ENCODE results near the gene FNBP1L.
"Not testable (repeated sequence)": the region's sequence is repeated elsewhere in the genome, so short reads cannot be mapped to it uniquely, and the experiment has no call there.

Gene FNBP1L

DNA sequence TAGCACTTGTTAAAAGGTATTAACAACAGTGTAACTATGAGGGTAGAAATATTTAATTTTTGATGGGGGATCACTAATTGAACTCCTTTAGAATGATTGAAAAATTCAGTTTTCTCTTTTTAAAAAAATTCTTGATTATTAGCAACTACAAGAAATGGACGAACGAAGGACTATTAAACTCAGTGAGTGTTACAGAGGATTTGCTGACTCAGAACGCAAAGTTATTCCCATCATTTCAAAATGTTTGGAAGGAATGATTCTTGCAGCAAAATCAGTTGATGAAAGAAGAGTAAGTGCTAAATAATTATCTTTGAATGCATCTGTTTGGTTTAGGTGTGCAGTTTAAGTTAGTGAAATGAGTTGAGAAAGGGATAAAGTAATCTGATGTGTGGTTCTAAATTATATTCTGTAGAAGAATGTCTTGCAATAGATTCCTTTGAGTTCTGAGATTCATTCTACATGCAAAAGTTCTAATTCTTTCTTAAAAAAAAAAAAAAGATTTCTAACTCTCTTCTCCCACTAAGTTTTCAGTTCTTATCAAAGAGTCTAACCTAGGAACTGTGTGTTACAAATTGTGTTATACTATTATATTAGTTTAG, 85.0 kb downstream of the FNBP1L start:
- no peak for DNase-seq (ENCODE audit: low spot score)

- no peak for DNase-seq (ENCODE audit: low spot score)
Observed at GRCh38 chr1:93533677-93534076, 85.8 kb downstream of the FNBP1L start.

- DNase-seq (ENCODE audit: low spot score), result no peak
Observed at GRCh38 chr1:93537396-93537795, 89.5 kb downstream of the FNBP1L start.

GRCh38 chr1:93537924-93538323, 90.0 kb downstream of the FNBP1L start:
- DNase-seq (ENCODE audit: low spot score), result no peak

DNA sequence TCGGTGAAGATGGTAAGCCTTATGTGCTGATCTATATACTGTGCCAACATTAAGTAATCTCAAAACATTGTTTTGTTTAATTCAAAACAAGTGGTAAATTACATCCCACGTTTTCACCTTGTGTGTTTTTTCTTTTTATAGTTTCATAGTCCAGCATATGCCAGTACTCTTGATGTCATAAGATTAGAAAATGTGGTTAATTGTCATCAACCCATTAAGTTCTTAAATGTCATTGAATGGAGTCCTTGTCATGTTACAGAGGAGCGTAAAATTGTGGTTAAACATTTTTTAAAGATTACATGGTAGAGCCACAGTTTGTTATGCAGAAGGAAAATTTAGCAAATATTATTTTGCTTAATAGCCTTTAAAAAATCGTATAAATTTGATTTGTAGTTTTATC, 93.1 kb downstream of the FNBP1L start:
- no peak for DNase-seq (ENCODE audit: low spot score)

DNA sequence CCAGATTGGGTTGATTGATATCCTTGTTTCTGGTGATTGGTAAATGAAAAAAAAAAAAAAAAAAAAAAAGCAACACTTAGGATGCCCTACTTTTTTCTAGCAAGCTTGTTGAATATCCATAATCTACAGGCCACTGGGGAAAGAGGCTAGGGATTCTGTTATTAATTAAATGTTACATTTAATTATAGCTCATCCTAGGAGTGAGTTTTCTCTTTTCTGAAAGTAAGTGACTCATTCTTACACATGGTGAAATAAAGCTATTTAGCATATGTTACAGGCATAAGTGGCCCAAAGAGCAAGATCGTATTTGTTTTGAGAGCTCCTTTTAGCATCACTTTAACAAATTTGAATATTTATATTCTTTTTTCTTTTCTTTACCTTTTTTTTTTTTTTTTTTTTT, 94.5 kb downstream of the FNBP1L start:
- no peak for DNase-seq (ENCODE audit: low spot score)

GRCh38 chr1:93546162-93546863, 98.4 kb downstream of the FNBP1L start:
- DNase-seq (ENCODE audit: low spot score), result no peak

DNA sequence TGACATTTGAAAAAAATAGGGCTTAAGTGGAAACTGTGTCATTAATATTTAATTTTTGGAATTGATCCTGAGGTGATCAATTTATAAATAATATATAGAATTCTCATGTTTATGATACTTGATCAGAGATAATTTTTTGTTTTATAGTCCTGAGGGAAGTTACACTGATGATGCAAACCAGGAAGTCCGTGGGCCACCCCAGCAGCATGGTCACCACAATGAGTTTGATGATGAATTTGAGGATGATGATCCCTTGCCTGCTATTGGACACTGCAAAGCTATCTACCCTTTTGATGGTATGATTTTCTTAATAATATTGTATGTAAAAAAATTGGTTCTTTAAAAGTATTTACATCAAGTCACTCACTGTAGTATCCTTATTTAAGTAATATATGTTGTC, 101.2 kb downstream of the FNBP1L start:
- no peak for DNase-seq (ENCODE audit: low spot score)

DNA sequence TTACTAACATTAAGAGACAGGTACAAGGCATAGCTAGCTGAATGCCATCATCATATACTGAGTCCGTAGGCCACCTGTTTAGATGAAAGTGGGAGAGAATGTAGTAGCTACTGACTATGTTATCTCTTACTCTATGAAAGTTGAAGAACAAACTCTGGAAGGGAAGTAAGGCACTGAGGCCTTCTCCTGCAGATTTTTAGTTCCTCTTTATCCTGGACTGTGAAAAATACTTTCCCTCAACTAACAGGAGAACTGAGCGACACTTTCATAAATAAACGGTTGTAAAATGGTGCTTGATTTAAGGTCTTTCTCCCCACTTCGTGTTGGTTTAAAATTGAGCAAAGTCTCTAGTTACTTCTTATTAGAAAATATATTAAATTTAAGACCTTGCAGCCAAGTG, 101.9 kb downstream of the FNBP1L start:
- DNase-seq (ENCODE audit: low spot score), result no peak

DNA sequence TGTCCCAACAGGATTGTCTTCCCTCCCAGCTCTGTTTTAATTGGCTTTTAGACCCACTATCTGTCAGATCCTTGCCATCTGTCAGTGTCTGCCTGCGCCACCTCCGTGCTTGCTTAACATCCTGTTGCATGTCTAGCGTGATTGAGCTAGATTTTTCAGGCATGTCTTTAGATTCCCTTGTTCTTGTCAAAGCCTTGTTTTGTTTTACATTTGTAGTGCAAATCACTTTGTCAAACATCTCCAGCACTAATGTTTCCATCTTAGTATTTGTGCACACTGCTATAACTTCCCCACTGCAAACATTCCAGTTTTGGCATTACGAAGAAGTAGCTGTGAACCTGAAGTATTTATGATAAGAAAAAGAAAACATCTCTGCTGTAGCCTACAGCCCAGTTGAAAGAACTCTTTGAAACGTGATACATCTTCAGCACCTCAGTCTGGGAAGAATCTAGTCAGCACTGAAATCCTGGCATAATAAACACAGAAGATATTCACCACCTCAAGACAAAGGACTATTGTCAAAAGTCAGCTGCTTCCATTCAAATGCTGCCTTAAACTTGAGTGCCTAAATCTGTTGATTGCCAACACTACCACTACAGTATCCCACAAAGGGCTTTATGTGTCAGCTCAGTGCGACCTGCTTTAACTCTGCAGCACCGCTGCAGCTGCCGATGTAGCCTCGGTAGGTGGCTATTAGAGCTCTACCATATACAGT, 105.0 kb downstream of the FNBP1L start:
- DNase-seq (ENCODE audit: low spot score), result no peak

DNA sequence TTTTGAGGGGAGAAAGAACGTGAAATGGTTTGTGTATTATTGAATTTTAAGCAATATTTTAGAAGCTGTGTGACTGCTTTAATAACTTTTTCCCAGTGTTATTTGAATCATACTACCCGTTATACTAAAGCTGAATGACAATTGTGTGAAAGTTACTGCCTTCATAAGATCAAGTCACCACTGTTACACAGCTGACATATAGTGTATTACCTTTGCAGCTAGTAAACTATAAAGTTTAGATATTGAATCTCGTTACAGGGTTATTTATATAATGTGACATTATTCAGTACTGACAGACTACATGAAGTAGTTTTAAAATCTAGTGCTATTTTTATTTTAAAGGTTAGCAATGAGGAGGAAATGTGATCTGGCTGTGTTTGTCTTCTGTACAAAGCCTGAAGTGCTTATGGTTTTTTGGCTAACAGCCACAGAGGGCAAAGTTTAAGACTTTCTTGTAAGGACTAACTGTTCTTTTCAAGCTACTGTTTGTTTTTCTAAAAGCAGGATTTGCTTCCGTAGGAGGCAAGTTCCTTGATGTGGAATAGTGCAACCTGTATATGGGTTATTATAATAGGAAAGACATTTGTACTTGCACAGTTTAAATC, 106.1 kb downstream of the FNBP1L start:
- not testable (repeated sequence) for DNase-seq (ENCODE audit: low spot score)

- no peak for DNase-seq (ENCODE audit: low spot score)
Observed at GRCh38 chr1:93554883-93555872, 107.3 kb downstream of the FNBP1L start.

DNA sequence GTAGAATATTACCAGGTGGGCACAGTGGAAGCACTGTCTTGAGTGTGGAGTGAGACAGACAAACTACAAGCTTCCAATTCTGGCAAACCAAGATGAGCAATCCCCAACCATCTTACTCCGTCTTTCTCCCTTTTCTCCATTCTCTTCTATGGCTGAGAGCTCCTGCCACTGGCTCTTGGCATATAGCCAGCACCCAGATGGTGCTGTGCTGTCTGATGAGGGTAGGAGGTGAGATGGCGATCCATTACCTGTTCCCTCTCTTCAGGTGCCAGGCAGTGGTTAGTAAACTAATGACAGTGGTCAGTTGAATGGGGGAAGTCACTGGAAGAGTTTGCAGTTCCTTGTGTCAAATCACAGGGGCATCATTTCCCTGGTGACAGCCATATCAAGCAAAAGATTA, 108.4 kb downstream of the FNBP1L start:
- no peak for DNase-seq (ENCODE audit: low spot score)

GRCh38 chr1:93559045-93559444, 111.1 kb downstream of the FNBP1L start:
- DNase-seq (ENCODE audit: low spot score), result no peak

- no peak for DNase-seq (ENCODE audit: low spot score)
Observed at GRCh38 chr1:93559695-93560094, 111.8 kb downstream of the FNBP1L start.

GRCh38 chr1:93565496-93566206, 117.7 kb downstream of the FNBP1L start:
- DNase-seq (ENCODE audit: low spot score), result no peak

DNA sequence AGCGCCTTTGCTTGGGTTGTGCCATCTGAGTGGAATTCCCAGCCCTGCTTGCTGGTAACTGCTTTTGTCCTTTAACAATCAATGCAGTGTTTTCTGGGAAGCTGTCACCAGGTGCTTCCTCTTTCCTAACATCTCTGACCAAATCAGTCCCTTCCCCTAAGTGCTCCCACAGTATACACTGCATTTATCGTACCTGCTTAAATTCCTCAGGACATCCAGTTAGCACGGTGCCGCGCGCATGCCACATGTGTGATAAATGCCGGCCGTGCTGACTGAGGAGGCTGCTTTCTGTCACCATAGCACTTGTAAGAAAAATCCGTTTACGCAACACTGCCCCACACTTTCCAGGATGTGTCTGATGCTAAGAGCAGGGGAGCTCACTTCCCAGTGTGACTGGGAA, 118.3 kb downstream of the FNBP1L start:
- DNase-seq (ENCODE audit: low spot score), result no peak

- no peak for DNase-seq (ENCODE audit: low spot score)
Observed at GRCh38 chr1:93567255-93567918, 119.5 kb downstream of the FNBP1L start.

DNA sequence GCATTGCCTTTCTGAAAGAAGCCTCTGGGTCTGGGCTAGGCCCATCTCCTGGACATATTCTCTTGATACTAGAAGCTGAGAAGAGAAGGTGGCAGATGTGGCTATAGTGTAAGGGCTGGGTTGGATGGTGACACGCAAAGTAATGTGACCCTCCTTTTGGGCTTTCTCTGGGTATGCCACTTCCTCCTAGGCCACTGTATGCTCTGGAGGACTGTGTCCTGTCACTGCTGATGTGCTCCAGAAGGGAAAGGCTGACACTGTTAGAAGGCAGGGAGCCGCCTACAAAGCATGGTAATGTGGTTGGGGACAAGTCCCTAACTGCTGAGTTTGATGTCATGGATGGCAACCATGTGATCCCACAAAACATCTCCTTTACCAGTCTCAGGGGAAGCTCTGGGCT, 121.6 kb downstream of the FNBP1L start:
- DNase-seq (ENCODE audit: low spot score), result no peak

DNA sequence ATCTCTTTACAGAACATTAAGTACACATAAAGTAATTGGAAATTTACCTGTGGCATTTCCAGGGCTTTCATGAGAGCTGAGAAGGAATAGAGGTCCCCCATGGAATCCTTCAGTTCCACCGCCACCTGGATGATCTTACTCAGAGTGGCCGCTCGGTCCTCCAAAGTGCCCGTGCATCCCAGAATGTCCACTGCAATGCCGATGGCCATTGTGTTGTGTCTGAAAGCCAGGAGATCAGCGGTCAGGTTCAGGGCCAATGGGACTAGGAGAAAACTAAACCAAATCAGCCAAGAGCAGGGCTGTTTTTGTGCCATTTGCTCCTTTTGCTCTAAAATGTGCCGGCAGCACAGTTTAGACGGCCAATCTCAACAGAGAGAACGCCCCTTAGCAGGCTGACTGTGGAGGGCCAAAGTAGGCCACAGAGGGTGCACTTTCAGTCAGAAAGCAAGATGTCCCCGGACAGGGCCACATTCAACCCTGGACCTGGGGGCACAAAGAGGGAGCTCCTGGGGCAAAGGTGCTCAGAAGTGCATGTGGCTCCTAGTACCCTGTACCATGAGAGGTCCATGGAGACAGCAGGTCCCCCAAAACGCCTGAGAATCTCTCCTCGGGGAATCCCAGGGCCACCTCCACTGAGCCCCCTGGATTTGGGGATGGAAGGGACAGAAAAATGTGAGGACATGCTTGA, 123.8 kb downstream of the FNBP1L start:
- DNase-seq (ENCODE audit: low spot score), result no peak
